ENCODE results near the gene CPNE2.

DNA sequence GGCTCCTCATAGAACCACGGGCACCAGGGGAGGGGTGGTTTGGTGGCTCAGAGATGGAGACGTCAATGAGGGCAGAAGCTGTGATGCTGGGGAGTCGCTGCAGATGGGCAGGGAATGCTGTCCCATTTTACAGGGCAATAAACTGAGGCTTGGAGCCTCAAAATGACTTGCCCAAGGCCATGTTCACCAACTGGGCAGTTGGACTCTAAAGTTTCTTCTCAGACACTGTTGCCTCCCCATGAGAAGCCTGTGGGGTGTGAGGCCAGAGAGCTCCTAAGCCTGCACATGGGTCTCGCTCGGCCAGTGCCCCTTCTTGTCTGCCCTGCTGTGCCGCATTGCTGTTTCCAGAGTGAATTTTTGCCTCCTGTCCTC lies 38.6 kb downstream of the CPNE2 start:
- no peak for TF ChIP-seq CTCF (conservative IDR thresholded peaks at IDR 0.05)
- no peak for TF ChIP-seq EZH2 (IDR thresholded peaks at IDR 0.05; ENCODE audit: low read depth)
